ENCODE data around the gene TMEM107. TPM values are rescaled to one million over a fixed set of nuclear protein-coding genes. Genes with fewer than 3 reads are reported as not detected.

TMEM107 gene
- total and polyA plus RNA-seq, 10 of the 15 experiments (the other 5 are each of a cell fraction or from before 2014, with no cell fraction given) = 7.9 to 38.7 (median 22.9) TPM

DNA sequence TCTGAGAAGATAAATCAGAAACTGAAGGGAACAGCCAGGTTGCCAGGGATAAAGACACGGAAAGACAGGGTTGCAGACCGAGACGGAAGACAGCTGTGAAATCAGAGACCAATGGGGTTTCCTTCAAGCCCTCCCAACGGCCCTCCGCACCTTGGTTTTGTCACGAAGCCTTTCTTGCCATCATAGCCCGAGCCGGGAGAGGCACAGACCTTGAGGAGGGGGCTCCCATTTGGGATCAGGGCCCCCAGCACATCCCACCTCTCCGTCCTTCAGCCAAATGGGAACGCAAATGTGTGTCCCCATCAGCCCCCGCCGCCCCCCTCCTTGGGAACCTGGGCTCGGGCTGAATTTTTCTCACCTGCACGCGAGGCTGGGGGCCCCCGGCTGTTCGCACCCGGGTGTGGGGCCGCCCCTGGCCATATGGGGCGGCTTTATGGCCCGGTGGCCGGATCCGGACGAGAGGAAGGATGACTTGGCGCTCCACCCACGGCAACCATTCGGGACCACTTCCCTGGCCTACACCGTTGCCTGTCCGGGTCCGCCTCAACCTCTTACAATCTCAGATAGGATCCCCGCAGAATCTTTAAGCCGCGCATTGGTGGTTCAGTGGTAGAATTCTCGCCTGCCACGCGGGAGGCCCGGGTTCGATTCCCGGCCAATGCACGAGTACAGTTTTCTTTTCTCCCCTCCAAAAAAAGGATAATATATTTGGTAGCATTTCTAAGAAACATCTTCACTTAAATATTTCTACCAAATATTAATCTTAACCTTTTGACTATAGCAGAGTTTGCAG is 50.8 kb downstream of the TMEM107 start (continued):
- TF ChIP-seq NFXL1 (IDR thresholded peaks at IDR 0.05; ENCODE audit: borderline replicate concordance) = no peak
- TF ChIP-seq JUND (IDR thresholded peaks at IDR 0.05; ENCODE audit: low read depth, low read length) = no peak
- no peak for TF ChIP-seq NBN (IDR thresholded peaks at IDR 0.05)
- TF ChIP-seq, protein P1, sequence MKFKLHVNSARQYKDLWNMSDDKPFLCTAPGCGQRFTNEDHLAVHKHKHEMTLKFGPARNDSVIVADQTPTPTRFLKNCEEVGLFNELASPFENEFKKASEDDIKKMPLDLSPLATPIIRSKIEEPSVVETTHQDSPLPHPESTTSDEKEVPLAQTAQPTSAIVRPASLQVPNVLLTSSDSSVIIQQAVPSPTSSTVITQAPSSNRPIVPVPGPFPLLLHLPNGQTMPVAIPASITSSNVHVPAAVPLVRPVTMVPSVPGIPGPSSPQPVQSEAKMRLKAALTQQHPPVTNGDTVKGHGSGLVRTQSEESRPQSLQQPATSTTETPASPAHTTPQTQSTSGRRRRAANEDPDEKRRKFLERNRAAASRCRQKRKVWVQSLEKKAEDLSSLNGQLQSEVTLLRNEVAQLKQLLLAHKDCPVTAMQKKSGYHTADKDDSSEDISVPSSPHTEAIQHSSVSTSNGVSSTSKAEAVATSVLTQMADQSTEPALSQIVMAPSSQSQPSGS (IDR thresholded peaks at IDR 0.05; ENCODE audit: low read length) = no peak
- no peak for TF ChIP-seq ZNF384 (IDR thresholded peaks at IDR 0.05; ENCODE audit: borderline replicate concordance, low read depth, low read length)
- no peak for TF ChIP-seq POLR2A (IDR thresholded peaks at IDR 0.05; ENCODE audit: low read depth, low read length)
- TF ChIP-seq NFYB (IDR thresholded peaks at IDR 0.05; ENCODE audit: insufficient read depth, low read depth, low read length) = no peak
- no peak for TF ChIP-seq EGR1 (IDR thresholded peaks at IDR 0.05; ENCODE audit: borderline replicate concordance in 1 of 2, low read depth in 2 of 2, low read length in 2 of 2)
- peak; percentile 74 for TF ChIP-seq YY1 (IDR thresholded peaks at IDR 0.05; ENCODE audit: low read depth, low read length)
- TF ChIP-seq, protein P2, sequence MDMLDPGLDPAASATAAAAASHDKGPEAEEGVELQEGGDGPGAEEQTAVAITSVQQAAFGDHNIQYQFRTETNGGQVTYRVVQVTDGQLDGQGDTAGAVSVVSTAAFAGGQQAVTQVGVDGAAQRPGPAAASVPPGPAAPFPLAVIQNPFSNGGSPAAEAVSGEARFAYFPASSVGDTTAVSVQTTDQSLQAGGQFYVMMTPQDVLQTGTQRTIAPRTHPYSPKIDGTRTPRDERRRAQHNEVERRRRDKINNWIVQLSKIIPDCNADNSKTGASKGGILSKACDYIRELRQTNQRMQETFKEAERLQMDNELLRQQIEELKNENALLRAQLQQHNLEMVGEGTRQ (IDR thresholded peaks at IDR 0.05; ENCODE audit: borderline replicate concordance, low read depth, low read length) = no peak
- peak; percentile 43; the same call in 1 of the 2 replicates for TF ChIP-seq POLR2AphosphoS5 (IDR thresholded peaks at IDR 0.05; ENCODE audit: low read length)
- TF ChIP-seq, protein P3, sequence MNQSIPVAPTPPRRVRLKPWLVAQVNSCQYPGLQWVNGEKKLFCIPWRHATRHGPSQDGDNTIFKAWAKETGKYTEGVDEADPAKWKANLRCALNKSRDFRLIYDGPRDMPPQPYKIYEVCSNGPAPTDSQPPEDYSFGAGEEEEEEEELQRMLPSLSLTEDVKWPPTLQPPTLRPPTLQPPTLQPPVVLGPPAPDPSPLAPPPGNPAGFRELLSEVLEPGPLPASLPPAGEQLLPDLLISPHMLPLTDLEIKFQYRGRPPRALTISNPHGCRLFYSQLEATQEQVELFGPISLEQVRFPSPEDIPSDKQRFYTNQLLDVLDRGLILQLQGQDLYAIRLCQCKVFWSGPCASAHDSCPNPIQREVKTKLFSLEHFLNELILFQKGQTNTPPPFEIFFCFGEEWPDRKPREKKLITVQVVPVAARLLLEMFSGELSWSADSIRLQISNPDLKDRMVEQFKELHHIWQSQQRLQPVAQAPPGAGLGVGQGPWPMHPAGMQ (IDR thresholded peaks at IDR 0.05; ENCODE audit: borderline replicate concordance) = no peak
- TF ChIP-seq NR2F1 (conservative IDR thresholded peaks at IDR 0.05) = 0 out of 2 replicates have a peak, but pooled peaks have one; percentile 20
- TF ChIP-seq SUZ12 (IDR thresholded peaks at IDR 0.05; ENCODE audit: unreplicated experiment) = no peak
- TF ChIP-seq, protein P4, sequence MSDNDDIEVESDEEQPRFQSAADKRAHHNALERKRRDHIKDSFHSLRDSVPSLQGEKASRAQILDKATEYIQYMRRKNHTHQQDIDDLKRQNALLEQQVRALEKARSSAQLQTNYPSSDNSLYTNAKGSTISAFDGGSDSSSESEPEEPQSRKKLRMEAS (IDR thresholded peaks at IDR 0.05; ENCODE audit: low read depth, low read length) = 0 out of 2 replicates have a peak, but pooled peaks have one; percentile 5
- no peak for TF ChIP-seq PAX8 (IDR thresholded peaks at IDR 0.05)
- no peak for TF ChIP-seq PML (IDR thresholded peaks at IDR 0.05; ENCODE audit: low read length)
- no peak for TF ChIP-seq EZH2 (IDR thresholded peaks at IDR 0.05; ENCODE audit: borderline replicate concordance, control insufficient read depth, low read depth, low read length)
